ENCODE measurements around the gene PHAF1. TPM values are rescaled to one million over a fixed set of nuclear protein-coding genes. Genes with fewer than 3 reads are reported as not detected.
A peak's percentile ranks its signal among the peaks of the same experiment; 100 is the strongest.

PHAF1 gene
- total and polyA plus RNA-seq, 9 of the 15 experiments (the other 6 are each of a cell fraction or from before 2014, with no cell fraction given), result 5.1 to 25.4 (median 13.8) TPM

GRCh38 chr16:67155295-67156142 is 45.8 kb downstream of the PHAF1 start (continued):
- no peak for TF ChIP-seq BDP1 (IDR thresholded peaks at IDR 0.05; ENCODE audit: insufficient read depth, insufficient read length)
- peak; percentile 50; the same call in 1 of the 2 replicates for TF ChIP-seq ZBTB7A (IDR thresholded peaks at IDR 0.05; ENCODE audit: borderline replicate concordance, control insufficient read depth, low read depth, low read length)
- no peak for TF ChIP-seq ZFX (CRISPR knock-in tag; IDR thresholded peaks at IDR 0.05)
- TF ChIP-seq GATAD2B (IDR thresholded peaks at IDR 0.05; ENCODE audit: borderline replicate concordance), result peak; percentile 58; the same call in 1 of the 2 replicates
- no peak for TF ChIP-seq TBP (optimal IDR thresholded peaks at IDR 0.05; ENCODE audit: low read depth, low read length)
- TF ChIP-seq ZKSCAN1 (IDR thresholded peaks at IDR 0.05; ENCODE audit: low read depth, low read length), result peak; percentile 54; the same call in 1 of the 2 replicates
- TF ChIP-seq SMARCC2 (IDR thresholded peaks at IDR 0.05; ENCODE audit: low read depth), result no peak
- TF ChIP-seq HNRNPL (IDR thresholded peaks at IDR 0.05; ENCODE audit: low read depth, low read length), result no peak
- TF ChIP-seq CTBP1 (IDR thresholded peaks at IDR 0.05; ENCODE audit: borderline replicate concordance), result peak; percentile 96
- no peak for TF ChIP-seq ZNF184 (CRISPR knock-in tag; IDR thresholded peaks at IDR 0.05)
- no peak for TF ChIP-seq ZNF347 (CRISPR knock-in tag; IDR thresholded peaks at IDR 0.05; ENCODE audit: low read depth)
- no peak for TF ChIP-seq SRSF9 (IDR thresholded peaks at IDR 0.05; ENCODE audit: borderline replicate concordance, low read depth, low read length)
- no peak for TF ChIP-seq ZNF133 (CRISPR knock-in tag; IDR thresholded peaks at IDR 0.05)
- no peak for TF ChIP-seq FOXJ3 (CRISPR knock-in tag; IDR thresholded peaks at IDR 0.05)
- TF ChIP-seq TAF7 (tag; IDR thresholded peaks at IDR 0.05), result no peak
- TF ChIP-seq THRAP3 (IDR thresholded peaks at IDR 0.05; ENCODE audit: borderline replicate concordance), result no peak
- TF ChIP-seq YY1 (IDR thresholded peaks at IDR 0.05; ENCODE audit: borderline replicate concordance in 1 of 3, control insufficient read depth in 1 of 3, extremely low read depth in 1 of 3, insufficient read depth in 3 of 3, insufficient read length in 1 of 3, insufficient replicate concordance in 2 of 3, low read depth in 1 of 3, low read length in 2 of 3), result peak in 2 of 3 experiments; percentile 46 to 65
- no peak for TF ChIP-seq FOXK1 (CRISPR knock-in tag; IDR thresholded peaks at IDR 0.05; ENCODE audit: borderline replicate concordance)
- no peak for TF ChIP-seq PHB2 (IDR thresholded peaks at IDR 0.05; ENCODE audit: low read depth)
- TF ChIP-seq TFE3 (CRISPR knock-in tag; IDR thresholded peaks at IDR 0.05), result no peak
- TF ChIP-seq ZNF512 (tag; IDR thresholded peaks at IDR 0.05), result no peak
- peak; percentile 51; the same call in 1 of the 2 replicates for TF ChIP-seq ESRRA (IDR thresholded peaks at IDR 0.05; ENCODE audit: borderline replicate concordance, low read depth)

All from K562 (cell line).